NCI-H2029 treated with DMSO at 0.1 percent for 48 hours (cell line): ENCODE data around the gene AQP1.
A peak's percentile ranks its signal among the peaks of the same experiment; 100 is the strongest.

Source experiments
- DNase-seq: peaks from one replicate; lab custom pipeline; 2025; lab: John Stamatoyannopoulos, UW

AQP1 gene

GRCh38 chr7:30935569-30935877, 23.9 kb downstream of the AQP1 start:
- DNase-seq: no peak

GRCh38 chr7:30936650-30937245, 25.1 kb downstream of the AQP1 start:
- DNase-seq: no peak

- no peak for DNase-seq
Observed at GRCh38 chr7:30937416-30937815, 25.8 kb downstream of the AQP1 start.

- DNase-seq: peak; percentile 48
Observed at GRCh38 chr7:30938435-30939316, 27.0 kb downstream of the AQP1 start.

- no peak for DNase-seq
Observed at GRCh38 chr7:30941582-30942323, 30.1 kb downstream of the AQP1 start.

GRCh38 chr7:30950197-30950596, 38.5 kb downstream of the AQP1 start:
- DNase-seq: no peak

- DNase-seq: no peak
Observed at GRCh38 chr7:30954914-30955313, 43.3 kb downstream of the AQP1 start.

- no peak for DNase-seq
Observed at GRCh38 chr7:30956704-30957103, 45.1 kb downstream of the AQP1 start.

GRCh38 chr7:30963842-30964241, 52.2 kb downstream of the AQP1 start, which contains the start of gene GHRHR:
Gene GHRHR, plus strand, starts transcription at chr7:30963953. Its CDS starts 116 bp downstream, at chr7:30964069.
- no peak for DNase-seq

- no peak for DNase-seq
Observed at GRCh38 chr7:30965372-30965771, 53.7 kb downstream of the AQP1 start.

GRCh38 chr7:30965883-30966282, 54.2 kb downstream of the AQP1 start:
- no peak for DNase-seq

- no peak for DNase-seq
Observed at GRCh38 chr7:30968294-30968693, 56.6 kb downstream of the AQP1 start.

- DNase-seq: no peak
Observed at GRCh38 chr7:30968747-30969603, 57.3 kb downstream of the AQP1 start.

GRCh38 chr7:30969604-30969970, 57.9 kb downstream of the AQP1 start:
- DNase-seq: no peak

- no peak for DNase-seq
Observed at GRCh38 chr7:30970074-30970473, 58.4 kb downstream of the AQP1 start.

GRCh38 chr7:30970594-30971094, 59.0 kb downstream of the AQP1 start:
- DNase-seq: no peak

GRCh38 chr7:30971440-30971839, 59.8 kb downstream of the AQP1 start:
- no peak for DNase-seq

- DNase-seq: no peak
Observed at GRCh38 chr7:30971840-30972563, 60.3 kb downstream of the AQP1 start.

- DNase-seq: no peak
Observed at GRCh38 chr7:30973292-30973691, 61.6 kb downstream of the AQP1 start.

- DNase-seq: no peak
Observed at GRCh38 chr7:30973791-30974604, 62.3 kb downstream of the AQP1 start.
